ENCODE measurements around the gene TGFBR1. TPM values are rescaled to one million over a fixed set of nuclear protein-coding genes. Genes with fewer than 3 reads are reported as not detected.

TGFBR1 gene
- total RNA-seq, 2 donors from 2014 or later: 31.0 to 33.5 TPM

DNA sequence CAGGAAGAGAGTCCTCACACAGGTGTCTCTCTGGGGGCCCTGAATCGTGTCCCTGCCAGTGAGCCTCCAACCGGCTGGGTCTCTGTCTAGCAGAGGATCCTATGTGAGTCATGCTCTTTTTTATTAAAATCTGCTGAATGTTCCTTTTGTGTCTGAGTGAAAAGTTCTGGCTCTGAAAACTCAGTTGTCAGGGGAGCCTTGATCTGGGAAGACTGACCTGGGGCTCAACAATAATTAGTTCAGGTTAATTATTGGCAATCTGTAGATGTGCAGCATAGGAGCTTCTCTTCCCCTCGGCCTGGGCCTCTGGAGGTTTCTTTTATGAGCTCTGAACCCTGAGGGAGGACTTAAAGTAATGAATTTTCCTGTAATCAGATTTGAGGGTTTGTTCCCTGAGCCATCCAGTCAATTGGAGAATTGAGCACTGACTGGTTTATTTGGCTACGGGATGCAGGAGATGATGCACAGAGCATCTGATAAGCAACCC lies 71.7 kb downstream of the TGFBR1 start:
- Mint-ChIP-seq H3K27ac (peak overlapping the region; percentile 24), H3K36me3 (ENCODE audit: insufficient read depth in 2 of 2) (no peaks in the 10 kb centered on the region), H3K27me3 (ENCODE audit: low read depth) (peaks cover 7% of the 10 kb centered on the region), H3K9me3 (no peaks in the 10 kb centered on the region), H3K4me3 (no peak overlapping the region), H3K4me1 (ENCODE audit: low read depth) (peaks cover 52% of the 10 kb centered on the region)
- DNase-seq (no peak), ATAC-seq (replicated peaks in 1 of 2) (no peak)

DNA sequence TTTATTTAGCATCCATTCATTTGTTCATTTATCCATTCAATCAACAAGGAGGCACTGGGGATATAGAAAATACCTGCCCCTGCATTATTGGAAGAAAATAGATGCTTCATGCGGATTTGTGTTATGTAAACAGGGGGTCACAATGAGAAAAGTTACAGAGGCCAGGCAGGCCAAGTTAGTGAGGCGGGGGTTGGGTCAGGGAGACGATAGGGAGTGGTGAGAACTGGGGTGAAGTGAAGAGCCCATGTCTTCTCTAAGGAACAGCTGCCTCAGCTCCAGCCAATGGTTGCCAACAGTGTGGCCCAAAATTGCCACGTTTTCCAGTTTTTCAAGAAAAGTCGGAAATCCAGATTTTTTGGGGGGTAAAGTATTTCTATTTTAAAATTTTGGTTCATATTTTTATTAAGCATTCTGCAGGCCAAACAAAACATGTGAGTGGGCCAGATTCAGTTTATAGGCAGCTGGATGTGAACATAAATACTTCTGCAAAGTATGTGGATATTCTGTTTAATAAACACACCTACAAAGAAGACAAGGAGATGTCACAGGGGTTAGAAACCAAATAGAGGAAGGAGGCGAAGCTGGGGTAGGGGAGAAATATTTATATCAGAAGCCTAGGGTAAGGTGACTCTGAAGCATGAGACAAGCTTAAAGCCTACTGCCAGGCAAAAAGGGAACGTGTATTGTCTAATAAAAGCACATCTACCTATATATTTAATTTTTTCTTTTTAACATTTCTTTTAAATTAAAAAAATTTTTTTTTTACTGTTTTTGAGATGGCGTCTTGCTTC lies 72.9 kb downstream of the TGFBR1 start:
- Mint-ChIP-seq H3K36me3 (ENCODE audit: insufficient read depth in 2 of 2) (no peaks in the 10 kb centered on the region), H3K27me3 (ENCODE audit: low read depth) (no peaks in the 10 kb centered on the region), H3K4me1 (ENCODE audit: low read depth) (peaks cover 59% of the 10 kb centered on the region), H3K4me3 (no peak overlapping the region), H3K9me3 (no peaks in the 10 kb centered on the region), H3K27ac (no peak overlapping the region)
- DNase-seq (no peak), ATAC-seq (replicated peaks in 1 of 2) (no peak)

DNA sequence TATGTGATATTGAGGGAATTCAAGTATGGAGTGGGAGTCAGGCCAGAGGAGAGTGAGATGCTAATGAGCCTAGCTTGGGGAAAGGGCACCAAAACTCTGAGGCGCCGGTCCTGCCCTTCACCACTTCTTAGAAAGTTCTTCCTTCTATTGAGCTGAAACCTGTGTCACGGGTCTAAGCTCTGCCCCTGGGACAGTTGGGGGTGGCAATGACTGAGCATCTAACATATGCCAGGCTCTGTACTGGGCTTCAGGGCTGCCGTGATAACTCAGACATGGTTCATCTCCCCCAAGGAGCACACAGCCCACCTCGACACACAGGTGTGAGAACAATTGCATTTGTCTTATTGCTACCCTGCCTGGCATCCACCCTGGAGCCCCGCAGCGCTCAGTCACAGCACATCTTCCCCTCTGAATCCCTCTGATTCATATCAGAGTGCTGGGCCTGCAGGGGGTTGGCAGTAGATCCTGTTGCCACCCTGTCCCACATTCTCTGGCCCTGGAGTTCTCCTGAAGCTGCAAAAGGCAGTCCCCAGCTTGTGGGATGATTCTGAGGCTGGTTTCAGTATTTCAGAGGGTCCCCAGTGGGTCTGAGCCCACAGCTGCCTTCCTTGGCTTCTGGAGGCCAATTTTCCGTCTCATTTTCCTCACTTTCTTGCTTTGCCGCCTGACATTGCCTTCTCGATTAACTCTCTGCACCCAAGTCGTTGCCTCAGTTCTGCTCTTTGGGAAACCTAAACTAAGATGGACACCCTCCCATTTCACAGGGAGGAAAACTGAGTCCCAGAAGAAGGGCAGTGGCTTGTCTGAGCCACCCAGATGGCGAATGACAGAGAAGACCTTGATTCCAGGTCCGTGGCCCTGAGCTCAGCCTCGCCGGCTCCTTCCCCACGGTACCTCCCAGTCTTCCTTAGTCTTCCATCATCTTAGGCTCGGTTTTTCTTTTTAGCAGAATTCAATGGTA lies 74.3 kb downstream of the TGFBR1 start:
- Mint-ChIP-seq H3K27me3 (ENCODE audit: low read depth) (no peaks in the 10 kb centered on the region), H3K36me3 (ENCODE audit: insufficient read depth in 2 of 2) (no peaks in the 10 kb centered on the region), H3K9me3 (no peaks in the 10 kb centered on the region), H3K27ac (no peak overlapping the region), H3K4me3 (peak overlapping the region in 1 of 2 donors; percentile 4), H3K4me1 (ENCODE audit: low read depth) (peaks cover 62% of the 10 kb centered on the region)
- no peak for DNase-seq
- ATAC-seq (replicated peaks in 1 of 2): no peak

DNA sequence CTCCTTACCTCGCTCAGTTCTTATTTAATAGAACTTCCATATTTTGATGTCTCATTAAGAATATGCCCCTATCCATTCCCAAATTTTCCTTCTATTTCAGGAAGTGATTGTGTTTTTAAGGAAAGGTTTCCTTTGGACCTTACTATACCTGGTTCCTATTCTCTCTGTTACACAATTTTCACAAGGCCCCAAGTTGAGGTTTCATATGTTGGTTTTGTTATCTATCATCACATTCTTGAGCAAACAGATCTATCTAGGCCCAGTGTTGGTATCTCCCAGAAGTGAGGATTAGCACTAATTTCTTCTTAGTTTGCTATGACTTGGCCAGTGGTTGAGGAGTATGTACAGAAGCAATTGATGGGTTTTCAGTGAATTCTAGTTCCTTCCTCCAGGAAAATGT lies 75.3 kb downstream of the TGFBR1 start:
- DNase-seq (peak in 1 of 2 donors; percentile 23), ATAC-seq (replicated peaks in 1 of 2) (peak; percentile 66 to 79)
- peaks cover 0 to 2% of the 10 kb centered on the region in 2 donors for H3K36me3 Mint-ChIP-seq (ENCODE audit: insufficient read depth in 2 of 2)
- H3K9me3 Mint-ChIP-seq: no peaks in the 10 kb centered on the region
- H3K27ac Mint-ChIP-seq: peak overlapping the region; percentile 79
- H3K27me3 Mint-ChIP-seq (ENCODE audit: low read depth): no peaks in the 10 kb centered on the region
- peaks cover 66% of the 10 kb centered on the region for H3K4me1 Mint-ChIP-seq (ENCODE audit: low read depth)
- H3K4me3 Mint-ChIP-seq: peak overlapping the region; percentile 68 to 75

DNA sequence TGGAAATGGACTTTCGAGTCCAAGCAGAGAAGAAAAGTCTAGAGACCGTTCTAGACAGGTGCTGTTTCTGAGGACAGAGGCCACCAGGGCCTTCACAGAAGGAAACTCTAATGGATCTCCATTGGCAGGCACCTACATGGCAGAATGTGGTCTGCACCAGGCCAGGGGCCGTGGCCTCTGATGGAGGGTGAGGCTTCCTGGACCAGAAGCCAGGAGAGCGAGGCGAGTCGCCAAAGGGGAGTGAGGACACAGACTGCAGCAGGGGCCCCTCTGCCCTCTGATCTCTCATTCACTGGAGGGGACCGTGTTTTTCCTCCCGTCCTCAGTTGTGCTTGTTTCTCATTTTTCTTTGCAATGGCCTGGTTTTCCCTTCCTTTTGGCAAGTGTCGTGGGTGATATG lies 75.7 kb downstream of the TGFBR1 start:
- no peaks in the 10 kb centered on the region for H3K27me3 Mint-ChIP-seq (ENCODE audit: low read depth)

DNA sequence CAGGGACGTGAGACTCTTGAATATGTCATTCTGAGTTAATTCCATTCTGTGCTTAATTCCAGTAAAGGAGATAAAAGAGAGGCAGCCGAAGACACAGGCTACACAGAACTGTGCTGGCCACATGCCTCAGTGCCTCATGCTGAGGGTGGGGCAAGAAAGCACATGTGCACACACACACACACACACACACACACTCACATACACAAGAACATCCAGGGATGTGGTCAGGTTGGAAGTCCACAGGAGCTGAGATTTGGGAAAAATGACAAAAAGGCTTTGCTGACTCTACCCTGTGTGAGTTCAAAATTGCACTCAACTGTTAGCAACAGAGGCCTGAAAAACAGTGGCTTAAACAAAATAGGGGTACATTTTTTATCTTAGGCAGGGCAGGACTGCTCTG lies 76.3 kb downstream of the TGFBR1 start:
- H3K4me1 Mint-ChIP-seq (ENCODE audit: low read depth): peaks cover 71% of the 10 kb centered on the region
- no peaks in the 10 kb centered on the region for H3K9me3 Mint-ChIP-seq
- ATAC-seq (replicated peaks in 1 of 2): no peak
- peaks cover 0 to 2% of the 10 kb centered on the region in 2 donors for H3K36me3 Mint-ChIP-seq (ENCODE audit: insufficient read depth in 2 of 2)
- peak overlapping the region; percentile 79 for H3K27ac Mint-ChIP-seq
- H3K4me3 Mint-ChIP-seq: peak overlapping the region; percentile 68 to 75
- no peaks in the 10 kb centered on the region for H3K27me3 Mint-ChIP-seq (ENCODE audit: low read depth)
- no peak for DNase-seq

More for the DNA sequence above, 75.7 kb downstream of the TGFBR1 start:
- H3K4me3 Mint-ChIP-seq: peak overlapping the region; percentile 68 to 75
- ATAC-seq (replicated peaks in 1 of 2) (peak; percentile 12), DNase-seq (no peak)
- no peaks in the 10 kb centered on the region for H3K9me3 Mint-ChIP-seq
- peak overlapping the region; percentile 79 for H3K27ac Mint-ChIP-seq
- peaks cover 71% of the 10 kb centered on the region for H3K4me1 Mint-ChIP-seq (ENCODE audit: low read depth)
- peaks cover 0 to 2% of the 10 kb centered on the region in 2 donors for H3K36me3 Mint-ChIP-seq (ENCODE audit: insufficient read depth in 2 of 2)

DNA sequence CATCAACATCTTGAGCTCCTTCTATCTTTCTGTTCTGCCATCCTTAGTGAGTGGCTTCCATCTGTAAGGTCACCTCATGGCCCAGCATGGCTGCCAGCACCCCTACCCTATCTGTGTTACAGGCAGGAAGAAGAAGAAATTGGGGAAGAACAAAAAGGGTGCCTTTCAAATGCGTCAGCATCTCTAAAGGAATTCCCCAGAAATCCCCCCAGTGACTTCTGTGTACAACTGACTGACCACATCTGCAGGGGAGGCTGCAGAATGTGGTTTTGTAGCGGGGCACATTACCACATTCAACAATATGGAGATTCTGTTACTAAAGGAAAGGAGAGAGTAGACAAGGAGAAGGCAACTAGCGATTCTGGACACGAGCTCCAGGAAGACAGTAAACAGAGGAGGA lies 76.7 kb downstream of the TGFBR1 start:
- H3K9me3 Mint-ChIP-seq: no peaks in the 10 kb centered on the region
- ATAC-seq (replicated peaks in 1 of 2) (peak; percentile 39 to 43), DNase-seq (peak; percentile 46 to 53)
- peak overlapping the region; percentile 75 for H3K27ac Mint-ChIP-seq
- peak overlapping the region; percentile 68 to 75 for H3K4me3 Mint-ChIP-seq
- peaks cover 71% of the 10 kb centered on the region for H3K4me1 Mint-ChIP-seq (ENCODE audit: low read depth)
- no peaks in the 10 kb centered on the region for H3K27me3 Mint-ChIP-seq (ENCODE audit: low read depth)
- peaks cover 0 to 2% of the 10 kb centered on the region in 2 donors for H3K36me3 Mint-ChIP-seq (ENCODE audit: insufficient read depth in 2 of 2)

DNA sequence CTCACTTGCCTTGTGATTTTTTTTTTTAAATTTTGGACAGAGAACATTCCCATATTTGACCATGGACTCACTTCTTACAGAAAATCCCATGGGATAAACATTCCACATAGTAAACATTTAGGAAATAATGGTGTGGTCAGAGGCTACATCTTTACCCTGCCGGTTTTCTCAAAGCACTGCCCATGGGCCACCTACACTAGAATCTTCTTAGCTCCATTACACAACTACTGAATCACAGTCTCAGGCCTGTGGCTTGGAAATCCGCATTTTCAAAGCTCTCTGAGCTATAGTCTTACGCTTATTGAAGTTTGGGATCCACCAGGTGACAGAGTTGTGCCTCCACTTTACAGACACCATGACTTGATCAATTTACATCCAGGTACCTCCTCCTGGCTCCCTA lies 77.4 kb downstream of the TGFBR1 start:
- H3K27me3 Mint-ChIP-seq (ENCODE audit: low read depth): no peaks in the 10 kb centered on the region
- no peak overlapping the region for H3K27ac Mint-ChIP-seq
- DNase-seq: no peak
- H3K4me3 Mint-ChIP-seq: peak overlapping the region in 1 of 2 donors; percentile 4
- ATAC-seq (replicated peaks in 1 of 2): no peak
- H3K9me3 Mint-ChIP-seq: no peaks in the 10 kb centered on the region
- H3K36me3 Mint-ChIP-seq (ENCODE audit: insufficient read depth in 2 of 2): peaks cover 0 to 2% of the 10 kb centered on the region in 2 donors
- peaks cover 77% of the 10 kb centered on the region for H3K4me1 Mint-ChIP-seq (ENCODE audit: low read depth)

DNA sequence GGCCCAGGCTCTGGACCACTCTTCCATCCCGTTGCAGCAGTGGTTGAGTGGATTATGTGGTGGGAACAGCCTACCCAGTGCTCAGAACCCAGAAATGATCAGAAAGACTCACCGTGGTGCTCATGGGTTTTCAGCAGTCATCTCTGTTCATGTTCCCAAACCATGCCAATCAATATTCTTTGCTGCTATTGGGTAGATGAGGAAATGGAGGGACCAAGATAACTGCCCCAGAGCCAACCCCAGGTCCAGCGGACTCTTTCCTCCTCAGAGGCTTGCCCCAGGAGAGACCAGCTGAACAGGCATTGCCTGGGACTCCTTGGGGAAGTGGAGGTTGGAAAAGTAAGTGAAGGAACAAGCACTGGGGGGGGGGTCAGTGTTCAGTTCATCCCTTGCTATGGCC lies 78.7 kb downstream of the TGFBR1 start:
- peaks cover 74% of the 10 kb centered on the region for H3K4me1 Mint-ChIP-seq (ENCODE audit: low read depth)
- no peaks in the 10 kb centered on the region for H3K9me3 Mint-ChIP-seq

DNA sequence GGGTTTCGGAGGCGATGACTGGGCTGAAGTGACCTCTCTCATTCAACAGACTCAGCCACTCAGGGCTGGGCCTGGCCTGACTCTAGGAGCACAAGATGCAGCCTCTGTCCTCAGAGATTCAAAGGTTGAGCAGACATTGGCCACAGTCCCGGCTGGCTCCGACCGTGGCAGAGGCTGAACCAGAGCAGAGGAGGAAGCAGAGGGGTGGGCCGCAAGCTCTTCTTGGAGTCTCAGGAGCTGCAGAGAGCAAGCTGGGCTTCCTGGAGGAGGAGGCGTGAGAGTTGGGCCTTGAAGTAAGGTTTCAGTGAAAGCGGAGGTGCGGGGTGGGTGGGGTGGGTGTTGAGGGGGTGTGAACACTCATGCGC lies 79.2 kb downstream of the TGFBR1 start:
- no peak for ATAC-seq (replicated peaks in 1 of 2)
- no peak overlapping the region for H3K27ac Mint-ChIP-seq
- peaks cover 69% of the 10 kb centered on the region for H3K4me1 Mint-ChIP-seq (ENCODE audit: low read depth)
- peaks cover 0 to 2% of the 10 kb centered on the region in 2 donors for H3K36me3 Mint-ChIP-seq (ENCODE audit: insufficient read depth in 2 of 2)
- H3K9me3 Mint-ChIP-seq: no peaks in the 10 kb centered on the region
- DNase-seq: no peak
- H3K4me3 Mint-ChIP-seq: no peak overlapping the region
- H3K27me3 Mint-ChIP-seq (ENCODE audit: low read depth): peaks cover 11% of the 10 kb centered on the region

More for the DNA sequence above, 78.7 kb downstream of the TGFBR1 start:
- Mint-ChIP-seq H3K27me3 (ENCODE audit: low read depth) (peaks cover 9% of the 10 kb centered on the region), H3K4me3 (peak overlapping the region in 1 of 2 donors; percentile 17), H3K27ac (no peak overlapping the region), H3K36me3 (ENCODE audit: insufficient read depth in 2 of 2) (peaks cover 0 to 2% of the 10 kb centered on the region in 2 donors)
- DNase-seq (no peak), ATAC-seq (replicated peaks in 1 of 2) (no peak)

DNA sequence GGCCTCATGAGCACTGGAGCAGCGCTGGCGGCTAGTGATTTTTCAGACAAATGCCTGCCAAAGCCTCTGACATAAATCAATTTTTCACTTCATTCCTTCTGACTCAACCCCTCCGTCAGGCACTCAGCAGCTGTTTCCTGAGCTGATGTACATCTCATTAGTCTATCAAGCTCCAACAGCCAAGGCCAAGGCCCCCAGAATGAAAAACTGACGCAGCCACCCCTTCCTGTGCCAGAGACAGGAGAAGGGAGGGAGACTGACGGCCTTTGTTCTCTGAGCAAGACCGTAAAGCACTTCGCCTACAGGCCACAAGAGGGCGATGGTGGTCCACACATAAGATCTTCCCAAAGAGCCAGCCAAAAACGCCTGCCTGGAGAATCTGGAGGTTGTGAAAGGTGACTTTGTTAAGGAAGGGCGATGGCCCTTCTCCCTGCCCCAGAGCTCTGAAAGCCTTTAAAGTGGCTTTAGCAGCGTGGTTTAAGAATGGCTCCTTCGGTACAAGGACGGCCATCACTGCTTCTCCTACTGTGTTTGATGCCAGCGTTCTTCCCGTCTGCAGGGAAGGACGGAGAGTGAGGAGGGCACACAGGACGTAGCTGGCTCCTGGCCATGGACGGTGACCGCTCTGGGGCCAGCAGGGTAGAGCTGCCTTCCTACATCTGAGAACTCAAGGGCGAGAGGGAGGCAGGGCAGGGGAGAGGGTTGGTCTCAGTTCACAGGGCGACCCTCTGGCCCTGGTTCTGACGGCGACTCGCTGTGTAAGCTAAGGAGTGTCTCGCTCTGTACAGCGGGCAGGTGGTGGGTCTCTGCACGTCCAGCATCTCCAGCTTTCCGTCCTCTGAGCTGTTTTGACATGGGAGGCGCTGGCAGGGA lies 79.8 kb downstream of the TGFBR1 start:
- Mint-ChIP-seq H3K4me3 (peak overlapping the region; percentile 40 to 58), H3K36me3 (ENCODE audit: insufficient read depth in 2 of 2) (peaks cover 0 to 2% of the 10 kb centered on the region in 2 donors), H3K9me3 (no peaks in the 10 kb centered on the region), H3K27ac (no peak overlapping the region), H3K4me1 (ENCODE audit: low read depth) (peaks cover 63% of the 10 kb centered on the region), H3K27me3 (ENCODE audit: low read depth) (peaks cover 11% of the 10 kb centered on the region)
- DNase-seq: peak; percentile 80
- peak; percentile 82 to 83 for ATAC-seq (replicated peaks in 1 of 2)

DNA sequence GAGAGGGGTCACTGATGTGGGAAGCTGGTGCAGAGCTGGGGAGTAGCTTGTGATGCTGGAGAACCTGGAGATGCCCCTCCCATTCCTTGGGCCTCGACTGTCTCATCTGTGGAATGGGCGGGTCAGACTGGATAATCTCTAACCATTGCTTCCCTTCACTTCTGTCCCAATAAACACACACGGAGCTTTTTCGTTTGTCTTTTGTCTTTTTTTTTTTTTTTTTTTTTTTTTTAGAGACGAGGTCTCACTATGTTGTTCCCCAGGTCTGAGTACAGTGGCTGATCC lies 80.4 kb downstream of the TGFBR1 start:
- Mint-ChIP-seq H3K4me3 (no peak overlapping the region), H3K4me1 (ENCODE audit: low read depth) (peaks cover 57% of the 10 kb centered on the region), H3K36me3 (ENCODE audit: insufficient read depth in 2 of 2) (peaks cover 0 to 2% of the 10 kb centered on the region in 2 donors), H3K27ac (no peak overlapping the region), H3K27me3 (ENCODE audit: low read depth) (peaks cover 11% of the 10 kb centered on the region), H3K9me3 (no peaks in the 10 kb centered on the region)
- no peak for ATAC-seq (replicated peaks in 1 of 2)
- DNase-seq: no peak
